Brain microvascular endothelial cell (primary cell): Measurements from ENCODE around the gene TLN1.

Experiments used
- DNase-seq: peaks from one replicate; pipeline ENCODE4 v3.0.0-alpha.2; 2020
- H3K27ac ChIP-seq: fragments of 250-450 bp; sonication (Bioruptor Pico); 2 replicates; pipeline ENCODE4 v1.5.1; 2020; ENCODE audit warnings: mild to moderate bottlenecking, moderate library complexity
- H3K27me3 ChIP-seq: fragments of 250-450 bp; sonication (Bioruptor Pico); replicated peaks from 2 replicates; pipeline ENCODE4 v1.5.1; 2020; ENCODE audit warnings: mild to moderate bottlenecking
- H3K36me3 ChIP-seq: fragments of 250-450 bp; sonication (Bioruptor Pico); replicated peaks from 2 replicates; pipeline ENCODE4 v1.5.1; 2020; ENCODE audit warnings: mild to moderate bottlenecking
- H3K4me3 ChIP-seq: 2 replicates; pipeline ENCODE4 v1.5.1; 2011; ENCODE audit warnings: low read depth, mild to moderate bottlenecking, control low read depth, low read length, moderate library complexity
- in situ Hi-C: cut with HindIII; loops from 2 replicates; pipeline ENCODE4 v1.10.0; 2017; ENCODE audit warnings: low sequenced_read_pairs, low pct_ligation_motif_present
- TF ChIP-seq, protein P1 (sequence below): IDR thresholded peaks from 2 replicates; pipeline ENCODE4 v1.5.1; 2011; ENCODE audit warnings: low read depth, mild to moderate bottlenecking, moderate library complexity, low read length, control low read depth, inconsistent platforms; ENCODE audit errors: missing control alignments

Gene TLN1

GRCh38 chr9:35700942-35701341, 31.1 kb downstream of the TLN1 start:
- H3K27ac ChIP-seq: no peak overlapping the region
- H3K4me3 ChIP-seq: no peak overlapping the region
- in situ Hi-C loops: no loop called here
- no peak for DNase-seq
- H3K27me3 ChIP-seq: no peaks in the 10 kb centered on the region
- peaks cover 100% of the 10 kb centered on the region for H3K36me3 ChIP-seq
- TF ChIP-seq, protein P1, sequence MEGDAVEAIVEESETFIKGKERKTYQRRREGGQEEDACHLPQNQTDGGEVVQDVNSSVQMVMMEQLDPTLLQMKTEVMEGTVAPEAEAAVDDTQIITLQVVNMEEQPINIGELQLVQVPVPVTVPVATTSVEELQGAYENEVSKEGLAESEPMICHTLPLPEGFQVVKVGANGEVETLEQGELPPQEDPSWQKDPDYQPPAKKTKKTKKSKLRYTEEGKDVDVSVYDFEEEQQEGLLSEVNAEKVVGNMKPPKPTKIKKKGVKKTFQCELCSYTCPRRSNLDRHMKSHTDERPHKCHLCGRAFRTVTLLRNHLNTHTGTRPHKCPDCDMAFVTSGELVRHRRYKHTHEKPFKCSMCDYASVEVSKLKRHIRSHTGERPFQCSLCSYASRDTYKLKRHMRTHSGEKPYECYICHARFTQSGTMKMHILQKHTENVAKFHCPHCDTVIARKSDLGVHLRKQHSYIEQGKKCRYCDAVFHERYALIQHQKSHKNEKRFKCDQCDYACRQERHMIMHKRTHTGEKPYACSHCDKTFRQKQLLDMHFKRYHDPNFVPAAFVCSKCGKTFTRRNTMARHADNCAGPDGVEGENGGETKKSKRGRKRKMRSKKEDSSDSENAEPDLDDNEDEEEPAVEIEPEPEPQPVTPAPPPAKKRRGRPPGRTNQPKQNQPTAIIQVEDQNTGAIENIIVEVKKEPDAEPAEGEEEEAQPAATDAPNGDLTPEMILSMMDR: no peak

DNA sequence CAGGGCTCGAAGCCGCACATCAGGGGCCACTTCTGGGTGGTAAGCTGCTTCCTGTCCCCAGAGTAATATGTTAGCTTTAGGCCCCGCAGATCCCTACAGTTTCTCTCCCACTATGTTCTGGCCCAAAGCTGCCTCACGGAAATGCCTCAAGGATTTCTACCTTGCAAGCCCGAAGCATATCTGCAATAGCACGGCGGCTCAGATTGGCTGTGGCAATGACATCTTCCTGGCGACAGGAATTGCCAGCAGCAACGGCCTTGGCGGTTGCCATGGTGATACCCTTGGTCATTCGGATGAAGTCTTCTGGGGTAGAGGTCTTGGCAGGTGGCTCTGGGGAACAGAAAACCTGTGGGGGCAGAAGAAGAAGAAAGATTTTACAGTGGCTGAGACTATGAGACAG, 32.0 kb downstream of the TLN1 start:
- TF ChIP-seq, protein P1: no peak
- Histone ChIP-seq H3K27me3 (no peaks in the 10 kb centered on the region), H3K36me3 (peaks cover 98% of the 10 kb centered on the region), H3K4me3 (no peak overlapping the region), H3K27ac (no peak overlapping the region)
- DNase-seq: no peak
- in situ Hi-C loops: no loop called here

DNA sequence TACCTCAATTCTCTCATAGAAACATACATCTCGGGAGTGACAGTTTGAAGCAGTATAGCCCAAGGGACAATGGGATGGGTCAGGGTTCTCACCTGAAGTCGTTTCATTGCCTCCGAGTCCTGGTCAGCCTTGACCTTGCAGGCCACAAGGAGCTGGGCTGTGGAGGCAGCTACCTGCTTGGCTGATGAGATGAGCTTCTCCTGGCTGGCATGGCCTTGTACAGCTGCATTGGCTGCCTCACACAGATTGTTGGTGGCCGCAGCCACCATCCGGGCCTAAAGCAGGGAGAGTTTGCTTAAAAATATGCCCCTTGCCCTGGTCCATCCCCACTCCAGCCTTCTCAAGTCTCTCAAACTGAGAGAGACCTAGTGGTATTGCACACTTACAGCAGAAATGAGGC, 33.8 kb downstream of the TLN1 start:
- in situ Hi-C loops: no loop called here
- DNase-seq: no peak
- no peak overlapping the region for H3K4me3 ChIP-seq
- TF ChIP-seq, protein P1: no peak
- no peaks in the 10 kb centered on the region for H3K27me3 ChIP-seq
- no peak overlapping the region for H3K27ac ChIP-seq
- H3K36me3 ChIP-seq: peaks cover 80% of the 10 kb centered on the region

GRCh38 chr9:35697486-35697885, 34.5 kb downstream of the TLN1 start:
- Histone ChIP-seq H3K27ac (no peak overlapping the region), H3K4me3 (no peak overlapping the region), H3K27me3 (no peaks in the 10 kb centered on the region), H3K36me3 (peaks cover 73% of the 10 kb centered on the region)
- no peak for DNase-seq
- in situ Hi-C loops: no loop called here
- TF ChIP-seq, protein P1: no peak

DNA sequence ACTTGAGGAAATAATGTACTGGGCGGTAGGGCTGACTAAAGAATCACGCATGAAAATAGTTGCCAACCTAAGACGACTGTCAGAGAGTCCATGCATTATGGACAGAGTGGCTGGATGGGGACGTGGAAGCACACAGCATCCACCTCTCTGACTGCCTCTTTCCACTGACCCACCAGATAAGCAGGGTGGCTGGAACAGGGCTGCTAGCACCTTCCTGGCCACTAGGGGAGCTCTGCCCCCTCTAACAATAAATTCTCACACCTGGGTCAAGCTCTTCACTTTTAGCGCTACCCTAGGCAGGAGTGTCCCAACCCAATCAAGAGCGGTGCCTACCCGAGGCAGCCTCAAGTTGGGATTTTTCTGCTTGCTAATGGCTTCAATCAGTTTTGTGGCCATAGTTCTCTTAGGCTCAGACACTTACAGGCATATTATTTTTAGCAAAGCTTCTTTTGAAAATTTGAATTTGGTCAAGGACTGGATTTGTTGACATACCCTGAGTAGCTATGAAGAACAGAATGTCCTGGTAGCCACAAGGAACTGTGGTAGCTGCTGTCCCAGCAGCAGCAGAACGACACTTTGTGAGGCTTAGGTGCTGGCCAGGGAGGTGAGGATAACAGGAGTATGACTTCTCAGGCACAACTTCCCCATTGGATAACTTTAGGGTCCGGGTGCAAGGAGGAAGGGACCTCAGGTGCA, 35.3 kb downstream of the TLN1 start:
- no peak for DNase-seq
- in situ Hi-C loops: no loop called here

More for the DNA sequence above, 35.3 kb downstream of the TLN1 start:
- Histone ChIP-seq H3K36me3 (peaks cover 65% of the 10 kb centered on the region), H3K4me3 (no peak overlapping the region), H3K27ac (peak overlapping the region; percentile 20), H3K27me3 (no peaks in the 10 kb centered on the region)
- TF ChIP-seq, protein P1: peak; percentile 95
